ENCODE data around the gene SLC10A7. TPM values are rescaled to one million over a fixed set of nuclear protein-coding genes. Genes with fewer than 3 reads are reported as not detected.

SLC10A7 gene
- total and polyA plus RNA-seq, 2 donors from 2014 or later, result 1.9 to 15.1 TPM

DNA sequence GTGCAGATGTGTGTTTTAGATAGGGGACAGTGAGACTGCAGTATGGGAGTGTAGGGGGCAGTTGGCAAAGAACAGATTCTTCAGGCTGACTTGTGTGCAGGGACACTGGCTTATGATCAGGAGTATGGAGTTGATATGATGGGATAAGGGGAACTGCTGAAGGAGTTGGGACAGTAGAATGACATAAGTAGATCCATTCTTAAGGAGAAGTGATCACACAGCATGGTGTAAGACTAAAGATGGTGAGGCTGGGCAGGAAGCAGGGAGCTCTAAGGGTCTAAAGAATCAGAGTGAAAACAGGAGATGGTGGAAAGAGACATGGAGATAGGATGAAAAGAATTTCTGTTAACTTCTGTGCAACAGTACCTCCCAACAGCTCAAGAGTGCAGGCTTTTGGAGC is 236.7 kb downstream of the SLC10A7 start:
- intact Hi-C loops (cut with DNase I), result no loop called here
- FAIRE-seq, result no peak

GRCh38 chr4:146283758-146284651 is 237.7 kb downstream of the SLC10A7 start:
- H3K9ac ChIP-seq (ENCODE audit: low read length in 3 of 3), result no peak overlapping the region
- H3K4me3 ChIP-seq (ENCODE audit: low read length in 3 of 3), result no peak overlapping the region
- no peak for TF ChIP-seq CTCF (IDR thresholded peaks at IDR 0.05; ENCODE audit: borderline replicate concordance, extremely low read depth, insufficient read depth)
- no peaks in the 10 kb centered on the region for H3K36me3 ChIP-seq (ENCODE audit: control insufficient read depth in 2 of 3, insufficient read depth in 3 of 3, low read length in 3 of 3)
- H3K27ac ChIP-seq (ENCODE audit: low read depth in 2 of 2, low read length in 2 of 2), result no peak overlapping the region
- H3K4me1 ChIP-seq (ENCODE audit: control insufficient read depth in 2 of 3, insufficient read depth in 2 of 3, low read depth in 1 of 3, low read length in 3 of 3), result peaks cover 0 to 2% (median 0%) of the 10 kb centered on the region in 3 donors
- H3K9me3 ChIP-seq (ENCODE audit: control insufficient read depth in 2 of 3, insufficient read depth in 1 of 3, low read length in 3 of 3), result no peaks in the 10 kb centered on the region
- intact Hi-C loops (cut with DNase I), result no loop called here
- FAIRE-seq (no peak), DNase-seq (no peak)
- no peaks in the 10 kb centered on the region for H3K27me3 ChIP-seq (ENCODE audit: control insufficient read depth, insufficient read depth, low read length)

More for the DNA sequence above, 236.7 kb downstream of the SLC10A7 start:
- Histone ChIP-seq H3K4me1 (ENCODE audit: control insufficient read depth in 2 of 3, insufficient read depth in 2 of 3, low read depth in 1 of 3, low read length in 3 of 3) (no peaks in the 10 kb centered on the region), H3K9me3 (ENCODE audit: control insufficient read depth in 2 of 3, insufficient read depth in 1 of 3, low read length in 3 of 3) (no peaks in the 10 kb centered on the region), H3K36me3 (ENCODE audit: control insufficient read depth in 2 of 3, insufficient read depth in 3 of 3, low read length in 3 of 3) (no peaks in the 10 kb centered on the region), H3K9ac (ENCODE audit: low read length in 3 of 3) (no peak overlapping the region), H3K27me3 (ENCODE audit: control insufficient read depth, insufficient read depth, low read length) (no peaks in the 10 kb centered on the region), H3K4me3 (ENCODE audit: low read length in 3 of 3) (no peak overlapping the region), H3K27ac (ENCODE audit: low read depth in 2 of 2, low read length in 2 of 2) (no peak overlapping the region)
- DNase-seq, result no peak
- TF ChIP-seq CTCF (IDR thresholded peaks at IDR 0.05; ENCODE audit: borderline replicate concordance, extremely low read depth, insufficient read depth), result no peak

GRCh38 chr4:146282657-146283056 is 239.1 kb downstream of the SLC10A7 start:
- H3K27ac ChIP-seq (ENCODE audit: low read depth in 2 of 2, low read length in 2 of 2), result no peak overlapping the region
- no peak overlapping the region for H3K9ac ChIP-seq (ENCODE audit: low read length in 3 of 3)
- no peaks in the 10 kb centered on the region for H3K9me3 ChIP-seq (ENCODE audit: control insufficient read depth in 2 of 3, insufficient read depth in 1 of 3, low read length in 3 of 3)
- TF ChIP-seq CTCF (IDR thresholded peaks at IDR 0.05; ENCODE audit: borderline replicate concordance, extremely low read depth, insufficient read depth), result no peak
- intact Hi-C loops (cut with DNase I), result no loop called here
- DNase-seq (no peak), FAIRE-seq (no peak)
- no peaks in the 10 kb centered on the region for H3K36me3 ChIP-seq (ENCODE audit: control insufficient read depth in 2 of 3, insufficient read depth in 3 of 3, low read length in 3 of 3)
- H3K27me3 ChIP-seq (ENCODE audit: control insufficient read depth, insufficient read depth, low read length), result no peaks in the 10 kb centered on the region
- peaks cover 0 to 2% (median 0%) of the 10 kb centered on the region in 3 donors for H3K4me1 ChIP-seq (ENCODE audit: control insufficient read depth in 2 of 3, insufficient read depth in 2 of 3, low read depth in 1 of 3, low read length in 3 of 3)
- no peak overlapping the region for H3K4me3 ChIP-seq (ENCODE audit: low read length in 3 of 3)
